ENCODE results near the gene LIPN.

- TF ChIP-seq POLR2AphosphoS5 (IDR thresholded peaks at IDR 0.05) (no peak), CTCF (IDR thresholded peaks at IDR 0.05) (no peak)
Measured at GRCh38 chr10:88781206-88781605, 21.4 kb downstream of the LIPN start.

All from breast epithelium (tissue), 3 donors.